ENCODE results near the gene FUT1.

Gene FUT1

GRCh38 chr19:48698046-48698445 lies 54.4 kb downstream of the FUT1 start:
- TF ChIP-seq CTCF (IDR thresholded peaks at IDR 0.05; ENCODE audit: control insufficient read depth, extremely low read depth, insufficient read depth) = no peak
- no peak for DNase-seq (ENCODE audit: low read depth)
- H3K4me3 ChIP-seq (ENCODE audit: low read depth, low read length) = no peak overlapping the region
